Measurements from ENCODE around the gene OR6C76.

GRCh38 chr12:55445357-55445756 lies 19.3 kb downstream of the OR6C76 start:
- TF ChIP-seq CTCF (IDR thresholded peaks at IDR 0.05) (no peak), POLR2A (IDR thresholded peaks at IDR 0.05) (no peak)
